Stimulated activated naive CD4-positive, alpha-beta T cell treated with Interleukin-2 at 50 U/mL for 16 hours (primary cell): ENCODE results near the gene ACBD7.

Experiments
- DNase-seq: peaks from one replicate; lab custom pipeline; 2025; lab: John Stamatoyannopoulos, UW

The ACBD7 gene

DNA sequence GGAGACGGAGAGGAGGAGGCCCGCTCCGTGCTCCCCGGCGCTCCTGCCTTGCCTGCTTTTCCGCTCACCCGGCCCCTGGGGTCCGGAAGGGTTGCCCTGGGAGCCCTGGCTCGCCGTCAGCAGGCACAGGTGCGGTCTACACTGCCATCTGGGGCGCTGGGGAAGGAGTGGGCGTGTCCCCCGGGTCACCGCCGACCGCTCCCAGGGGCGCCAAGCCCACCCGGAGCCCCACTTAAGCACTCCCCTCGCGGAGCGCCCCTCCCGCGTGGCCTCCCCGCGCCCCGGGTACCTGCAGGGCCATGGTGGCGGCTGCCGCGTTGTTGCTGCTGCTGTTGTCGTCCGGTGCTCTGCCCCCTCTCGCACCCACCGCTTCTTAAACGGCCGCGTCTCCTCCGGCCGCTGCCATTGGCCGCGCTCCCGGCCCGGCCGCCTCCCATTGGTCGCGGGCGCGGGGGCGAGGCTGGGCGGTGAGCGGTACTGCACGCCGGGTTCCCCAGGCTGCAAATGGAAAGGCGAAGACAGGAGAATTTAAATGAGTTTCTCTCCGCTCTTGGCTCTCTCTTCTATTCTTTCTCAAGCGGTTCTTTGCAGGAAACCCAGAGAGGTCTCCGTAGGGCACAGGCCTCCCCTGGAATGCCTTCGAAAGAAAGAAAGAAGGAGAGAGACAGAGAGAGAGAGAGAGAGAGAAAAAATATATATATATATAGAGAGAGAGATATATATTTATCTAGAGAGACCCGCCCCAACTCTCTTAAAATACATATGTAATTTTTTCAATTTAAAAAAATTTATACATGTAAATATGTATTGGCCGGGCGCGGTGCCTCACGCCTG, at the start of gene ACBD7:
TSS of gene ACBD7 (minus strand) at position 349 of the 834 bp plus-strand sequence. CDS start at position 301, 48 bp downstream.
- DNase-seq: peak; percentile 77

DNA sequence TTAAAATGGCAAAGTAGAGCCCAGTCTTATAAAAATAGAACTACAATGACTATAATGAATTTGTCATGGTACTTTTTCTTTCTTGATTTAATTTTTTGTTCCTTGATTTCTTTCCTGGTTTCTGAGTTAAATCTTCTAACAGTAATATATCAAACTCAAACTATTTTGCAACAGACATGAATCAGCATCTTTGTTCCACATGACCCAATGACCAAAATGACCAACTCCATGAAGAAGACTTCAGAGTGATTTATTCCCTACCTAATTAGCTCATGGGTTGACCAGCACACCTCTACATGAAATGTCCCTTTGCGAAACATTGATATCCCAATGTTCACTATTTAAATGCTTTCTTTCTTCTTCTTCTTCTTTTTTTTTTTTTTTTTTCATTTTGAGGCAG, 49.1 kb upstream of the ACBD7 start:
- DNase-seq: no peak

DNA sequence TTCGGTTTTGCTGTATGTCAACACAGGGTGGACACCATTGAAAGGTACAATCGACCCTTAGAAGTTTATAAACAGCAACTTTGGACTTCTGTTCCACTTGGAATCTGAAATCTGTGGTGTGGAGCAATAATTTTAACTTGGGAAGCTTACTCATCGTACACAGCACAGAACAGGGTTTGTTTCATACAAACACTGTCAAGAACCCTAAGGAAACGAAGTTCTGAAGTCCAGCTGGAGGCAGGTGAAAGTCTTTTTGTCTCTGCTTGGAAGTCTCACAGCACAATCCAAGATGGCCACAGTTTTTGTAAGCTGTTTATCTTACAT, 48.4 kb upstream of the ACBD7 start:
- DNase-seq: no peak

DNA sequence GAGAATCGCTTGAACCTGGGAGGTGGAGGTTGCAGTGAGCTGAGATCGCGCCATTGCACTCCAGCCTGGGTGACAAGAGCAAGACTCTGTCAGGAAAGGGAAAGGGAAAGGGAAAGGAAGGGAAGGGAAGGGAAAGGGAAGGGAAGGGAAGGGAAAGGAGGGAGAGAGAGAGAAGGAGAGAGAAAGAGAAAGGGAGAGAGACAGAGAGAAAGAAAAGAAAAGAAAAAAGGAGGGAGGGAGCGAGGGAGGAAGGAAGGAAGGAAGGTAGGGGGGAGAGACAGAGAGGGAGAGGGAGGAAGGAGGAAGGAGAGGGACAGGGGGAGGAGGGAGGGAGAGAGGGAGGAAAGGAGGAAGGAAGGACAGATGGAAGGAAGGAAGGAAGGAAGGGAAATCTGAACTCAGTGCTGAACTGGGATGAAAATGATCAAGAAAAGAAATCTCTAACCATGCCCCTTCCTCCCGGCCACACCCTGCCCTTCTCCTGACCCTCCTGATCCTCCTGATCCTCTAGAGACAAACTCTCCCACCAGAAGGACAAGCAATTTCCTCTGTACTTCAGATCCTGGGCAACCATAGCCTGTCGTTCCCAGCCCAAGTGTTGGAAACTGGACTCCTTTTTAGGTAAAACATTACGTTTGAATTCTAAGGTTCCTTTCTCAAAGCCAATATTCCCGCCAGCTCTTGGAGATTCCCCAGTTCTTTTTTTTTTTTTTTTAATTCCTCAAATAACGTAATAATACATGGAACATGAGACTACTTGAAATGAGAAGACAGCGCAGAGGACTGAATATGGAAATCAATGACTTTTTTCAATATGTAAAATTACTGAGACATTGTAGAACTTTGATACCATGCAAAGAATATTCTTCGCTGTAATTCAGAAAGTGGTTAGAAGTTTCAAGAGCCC, 47.8 kb upstream of the ACBD7 start:
- DNase-seq: no peak

DNA sequence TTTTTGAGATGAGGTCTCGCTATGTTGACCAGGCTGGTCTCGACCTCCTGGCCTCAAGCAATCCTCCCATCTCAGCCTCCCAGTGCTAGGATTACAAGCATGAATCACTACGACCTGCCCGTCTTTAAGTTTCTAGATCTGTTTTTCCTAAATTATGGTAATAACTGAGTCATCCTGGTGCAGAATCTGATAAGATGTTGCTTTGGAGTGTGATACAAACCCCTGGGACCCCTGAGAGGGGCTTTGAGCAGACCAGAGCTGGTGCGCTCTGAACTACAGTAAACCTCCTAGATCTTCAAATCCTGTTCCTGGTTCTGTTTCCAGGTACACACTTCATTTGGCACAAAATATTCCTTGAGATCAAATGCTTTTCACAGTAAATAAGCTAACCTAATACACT, 42.8 kb upstream of the ACBD7 start:
- no peak for DNase-seq

DNA sequence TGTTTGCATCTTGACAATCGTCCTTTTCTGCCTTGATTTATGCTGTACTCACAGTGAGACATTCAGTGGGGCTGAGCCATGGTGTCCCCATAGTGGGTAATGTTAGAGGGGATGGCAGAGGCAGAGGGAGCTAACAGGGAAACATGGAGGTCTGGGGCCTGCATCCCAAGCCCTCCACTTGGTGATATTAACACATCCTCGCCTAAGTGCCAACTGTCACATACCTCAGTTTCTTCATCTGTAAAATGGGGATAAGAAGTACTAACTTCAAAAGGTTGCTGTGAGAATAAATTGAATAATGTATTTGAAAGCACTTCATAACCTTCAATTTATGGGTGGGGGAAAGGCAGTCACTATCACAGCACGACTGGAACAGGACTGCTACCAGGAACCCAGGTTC, 36.3 kb upstream of the ACBD7 start:
- DNase-seq: no peak

DNA sequence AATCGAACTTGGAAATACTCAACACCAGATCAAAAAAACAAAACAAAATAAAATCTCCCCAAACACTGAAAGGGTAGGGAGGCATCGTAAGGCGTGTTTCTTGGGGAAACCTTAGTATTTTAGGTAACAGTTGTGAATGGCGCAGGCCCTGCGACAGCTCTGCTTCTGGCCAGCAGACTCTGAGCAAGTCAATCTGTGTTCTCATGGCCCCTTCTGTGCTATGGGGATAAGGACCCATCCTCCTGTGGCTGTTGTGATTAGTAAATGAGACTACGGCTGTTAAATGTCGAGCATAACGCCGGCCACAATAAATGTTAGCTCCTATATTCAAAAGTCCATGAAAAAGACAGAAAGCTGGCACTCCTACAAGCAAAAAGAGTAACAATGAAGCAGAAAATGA, 35.6 kb upstream of the ACBD7 start:
- DNase-seq: no peak

DNA sequence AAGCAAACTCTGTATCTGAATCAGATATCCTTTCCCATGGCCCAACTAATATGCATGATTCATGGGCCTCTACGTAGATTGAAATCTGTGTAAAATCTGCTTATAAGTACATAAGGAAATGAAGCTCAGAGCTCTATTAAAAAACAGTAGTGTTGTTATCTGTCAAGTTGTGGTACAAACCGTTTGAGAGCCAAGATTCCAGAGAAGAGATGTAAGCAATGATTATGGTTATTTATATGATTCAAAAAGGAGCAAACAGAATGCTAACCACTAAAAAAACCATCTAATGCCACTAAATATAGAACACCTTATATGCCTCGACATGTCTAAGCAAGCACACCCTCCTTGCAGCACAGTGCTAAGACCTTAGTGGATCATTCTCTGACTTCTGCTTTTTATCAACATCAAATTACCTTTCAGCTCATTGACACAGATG, 35.2 kb upstream of the ACBD7 start:
- DNase-seq: no peak

DNA sequence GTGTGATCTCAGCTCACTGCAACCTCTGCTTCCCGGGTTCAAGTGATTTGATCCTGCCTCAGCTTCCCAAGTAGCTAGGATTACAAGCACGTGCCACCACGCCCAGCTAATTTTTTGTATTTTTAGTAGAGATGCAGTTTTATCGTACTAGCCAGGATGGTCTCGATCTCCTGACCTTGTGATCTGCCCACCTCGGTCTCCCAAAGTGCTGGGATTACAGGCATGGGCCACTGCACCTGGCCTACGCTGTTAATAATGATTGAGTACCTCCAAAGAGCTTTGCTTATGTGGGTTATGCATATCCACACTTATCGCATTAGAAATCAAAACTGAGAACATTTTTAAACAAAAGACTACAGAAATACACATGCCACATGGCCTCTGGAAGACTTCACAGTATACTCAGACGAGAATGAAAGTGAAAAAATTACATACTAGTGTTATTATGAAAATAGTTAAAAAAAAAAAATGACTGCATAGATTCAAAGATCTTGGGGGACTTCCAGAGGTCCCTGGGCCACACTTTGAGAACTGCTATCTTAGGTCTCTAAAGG, 34.0 kb upstream of the ACBD7 start:
- DNase-seq: peak; percentile 17

DNA sequence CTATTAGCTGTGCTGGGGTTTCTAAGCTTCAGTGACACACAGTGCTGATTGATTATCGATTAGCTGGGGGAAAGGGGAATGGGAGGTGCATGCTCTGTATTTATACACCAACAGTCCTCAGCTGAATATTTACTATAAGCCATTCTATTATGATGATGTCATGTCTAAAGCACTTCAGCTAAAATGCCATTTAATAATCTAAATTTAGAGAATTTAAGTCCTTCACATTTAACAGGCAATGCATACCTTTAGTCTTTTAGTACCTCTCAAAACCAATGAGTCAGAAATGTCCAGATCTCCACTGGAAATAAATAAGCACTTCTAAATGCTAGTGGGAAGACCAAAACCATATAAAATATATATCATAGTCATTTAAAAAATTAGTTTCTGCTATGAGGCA, 33.1 kb upstream of the ACBD7 start:
- no peak for DNase-seq

DNA sequence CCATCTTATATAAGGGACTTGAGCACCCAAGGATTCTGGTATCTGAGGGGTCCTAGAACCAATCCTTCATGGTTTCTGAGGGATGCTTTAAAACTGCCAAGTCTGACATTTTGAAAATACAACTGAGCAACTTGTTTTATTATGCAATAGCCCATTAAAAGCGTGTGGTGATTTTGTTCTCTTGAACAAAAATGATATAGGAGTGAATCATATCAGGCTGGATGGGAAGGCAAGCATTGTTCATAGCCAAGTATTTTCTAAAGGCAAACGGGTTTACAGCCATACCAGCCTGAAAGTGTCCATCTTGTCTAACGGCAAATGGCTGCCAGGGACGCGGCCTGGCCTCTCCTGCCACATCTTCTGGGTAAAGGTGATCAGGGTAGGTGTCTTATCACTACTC, 31.9 kb upstream of the ACBD7 start:
- DNase-seq: no peak

DNA sequence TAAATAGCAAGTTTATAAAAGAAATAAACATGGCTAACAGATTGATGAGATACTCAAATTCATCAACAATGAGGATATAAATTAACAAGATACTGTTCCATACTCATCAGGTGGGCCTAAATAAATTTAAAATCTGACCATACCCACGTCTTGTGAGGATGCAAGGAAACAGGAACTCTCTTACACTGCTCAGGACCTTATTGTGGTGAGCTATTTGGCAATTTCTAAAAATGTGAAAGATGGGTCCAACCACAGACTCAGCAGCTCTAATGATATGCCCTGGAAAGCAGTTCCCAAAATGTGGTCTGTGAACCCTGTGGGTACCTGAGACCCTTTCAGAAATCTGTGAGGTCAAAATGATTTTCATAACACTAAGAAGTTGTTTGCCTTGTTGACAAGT, 30.0 kb upstream of the ACBD7 start:
- DNase-seq: no peak

DNA sequence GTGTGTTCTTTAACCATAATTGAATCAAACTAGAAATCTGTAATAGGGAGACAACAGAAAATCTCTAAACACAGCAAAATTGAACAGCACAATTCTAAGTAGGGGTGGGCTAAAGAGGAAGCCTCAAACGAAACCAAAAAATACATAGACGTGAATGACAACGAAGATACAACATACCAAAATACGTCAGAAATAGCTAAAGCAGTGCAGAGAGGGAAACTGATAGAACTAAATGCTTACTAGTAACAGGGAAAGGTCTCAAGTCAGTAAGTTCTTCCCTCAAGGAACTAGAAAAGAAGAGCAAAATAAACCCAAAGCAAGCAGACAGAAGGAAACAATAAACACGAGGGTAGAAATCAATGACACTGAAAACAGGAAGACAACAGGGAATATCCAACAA, 27.6 kb upstream of the ACBD7 start:
- DNase-seq: no peak

DNA sequence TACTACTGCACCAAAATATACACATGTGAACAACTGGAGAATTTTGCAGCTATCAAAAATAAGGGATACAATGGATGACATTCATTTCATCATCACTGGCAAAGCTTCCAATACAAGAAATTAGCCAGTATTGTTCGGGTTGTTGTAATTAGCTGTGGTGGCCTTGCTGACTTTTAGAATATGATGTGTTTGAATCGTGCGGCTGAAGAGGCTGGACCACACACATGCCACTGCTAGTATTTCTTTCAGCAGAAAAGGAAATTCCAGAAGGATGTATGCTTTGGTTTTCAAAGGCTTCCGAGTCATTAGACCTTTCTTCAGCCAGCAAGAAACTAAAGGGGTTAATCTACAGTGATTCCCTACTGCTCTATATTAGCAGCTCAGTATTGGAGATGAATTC, 25.2 kb upstream of the ACBD7 start:
- no peak for DNase-seq

DNA sequence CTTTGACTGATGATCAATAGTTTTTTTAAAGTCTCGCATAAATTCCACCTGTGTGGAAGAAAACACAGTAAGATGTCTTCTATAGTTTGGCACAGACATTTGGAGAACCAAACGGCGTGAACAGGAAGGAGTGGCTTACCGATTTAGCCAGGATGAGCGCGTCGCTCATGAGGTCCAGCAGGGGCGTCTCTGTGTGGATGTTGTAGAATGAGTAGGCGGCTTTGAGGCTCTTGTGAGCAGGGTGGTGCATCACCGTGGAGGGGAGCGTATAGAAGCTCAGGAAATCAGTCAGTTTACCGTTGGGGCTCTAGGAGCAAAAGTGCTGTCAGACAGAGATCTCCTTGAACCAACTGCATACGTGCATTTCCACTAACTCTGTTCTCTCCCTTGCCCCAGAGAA, 24.1 kb upstream of the ACBD7 start:
- DNase-seq: peak; percentile 3

DNA sequence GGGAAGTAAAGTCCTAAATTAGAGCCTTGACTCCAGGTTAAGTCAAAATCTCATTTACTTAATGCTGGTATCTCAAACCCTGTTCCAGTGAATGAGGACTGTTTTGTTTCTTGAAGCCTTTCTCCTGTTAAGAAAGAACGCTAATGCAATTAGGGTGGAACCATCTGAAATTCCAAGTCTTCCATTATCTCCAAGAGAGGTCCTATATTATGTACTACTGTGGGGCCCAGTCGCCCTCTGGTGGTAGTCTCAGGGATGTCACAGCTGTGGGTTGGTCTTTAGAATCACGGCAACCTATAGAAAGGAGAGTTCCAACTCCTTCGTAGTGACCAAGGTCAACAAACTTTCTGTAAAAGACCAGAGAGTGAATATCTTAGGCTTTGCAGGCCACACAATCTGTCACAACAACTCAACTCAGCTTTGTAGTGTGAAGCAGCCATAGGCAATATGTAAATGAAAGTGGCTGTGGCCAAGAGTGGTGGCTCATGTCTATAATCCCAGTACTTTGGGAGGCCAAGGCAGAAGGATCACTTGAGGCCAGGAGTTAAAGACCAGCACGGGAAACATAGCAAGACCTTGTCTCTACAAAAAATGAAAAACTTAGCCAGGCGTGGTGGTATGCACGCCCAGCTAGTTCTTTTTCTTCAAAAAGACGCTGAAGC, 17.9 kb upstream of the ACBD7 start:
- DNase-seq: peak; percentile 49

DNA sequence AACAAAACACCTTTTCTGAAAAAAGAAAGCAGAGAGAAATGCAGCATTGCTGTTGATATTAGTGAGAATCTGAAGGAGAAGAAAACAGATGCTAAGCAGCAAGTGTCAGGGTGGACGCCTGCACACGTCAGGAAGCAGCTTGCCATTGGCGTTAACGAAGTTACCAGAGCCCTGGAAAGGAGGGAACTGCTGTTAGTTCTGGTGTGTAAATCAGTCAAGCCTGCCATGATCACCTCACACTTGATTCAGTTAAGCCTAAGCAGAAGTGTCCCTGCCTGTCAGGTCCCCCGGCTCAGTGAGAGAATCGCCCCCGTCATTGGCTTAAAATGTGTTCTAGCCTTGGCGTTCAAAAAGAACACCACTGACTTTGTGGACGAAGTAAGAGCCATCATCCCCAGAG, 14.9 kb upstream of the ACBD7 start:
- DNase-seq: no peak

DNA sequence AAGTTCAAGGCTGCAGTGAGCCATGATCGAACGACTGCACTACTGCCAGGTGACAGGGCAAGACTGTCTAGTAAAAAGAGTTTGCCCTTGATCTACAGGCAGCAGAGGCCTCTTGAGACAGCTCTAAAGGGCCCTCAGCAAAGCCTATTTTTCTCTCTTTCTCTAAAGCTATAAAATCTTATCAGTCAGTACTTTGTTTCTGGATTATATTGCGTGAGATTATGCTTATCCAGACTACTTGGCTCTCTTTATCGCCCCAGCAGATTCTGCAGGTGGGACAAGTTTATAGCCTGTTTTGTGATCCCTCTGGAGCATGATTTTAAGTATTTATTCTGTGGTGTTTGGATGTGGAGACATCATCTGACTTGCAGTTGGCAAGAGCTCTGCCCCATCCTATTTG, 11.3 kb upstream of the ACBD7 start:
- no peak for DNase-seq

DNA sequence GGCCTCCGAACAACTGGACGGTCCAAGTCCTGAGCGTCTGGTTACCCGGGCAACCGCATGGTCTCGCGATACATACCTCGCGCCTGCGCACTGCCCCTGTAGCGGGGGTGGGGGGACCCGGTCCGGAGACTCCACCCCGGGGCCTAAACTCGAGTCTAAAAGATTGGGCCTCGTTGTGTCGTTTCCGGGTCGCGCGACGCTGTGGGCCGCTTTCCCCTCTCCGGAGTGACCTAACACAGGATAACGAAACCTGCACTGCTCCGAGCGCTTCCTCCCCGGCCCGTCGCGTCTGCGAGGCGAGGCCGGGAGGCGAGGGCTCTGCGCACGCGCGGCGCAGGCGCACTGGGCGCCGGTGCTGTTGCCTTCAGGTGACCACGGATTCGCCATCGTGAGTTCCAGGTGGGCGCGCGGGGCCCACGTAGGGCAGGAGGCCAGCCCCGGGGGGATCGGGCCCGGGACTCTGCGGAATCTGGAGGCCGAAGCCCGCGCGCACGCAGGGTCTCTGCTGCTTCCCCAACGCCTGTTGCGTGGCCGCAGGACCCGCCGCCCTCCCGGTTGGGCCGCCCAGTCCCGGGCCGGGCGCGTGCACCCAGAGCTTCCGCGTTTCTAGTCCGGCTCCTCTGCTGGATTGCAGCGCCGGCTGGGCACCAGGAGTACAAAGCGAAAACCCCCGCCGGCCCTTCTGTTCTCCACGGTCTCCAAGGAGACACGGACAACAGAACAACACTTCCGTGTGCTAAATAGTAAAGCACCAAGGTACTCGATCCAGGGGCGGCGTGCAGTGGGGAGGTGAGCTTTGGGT, 8.6 kb upstream of the ACBD7 start, which contains the start of gene RPP38:
TSS of gene RPP38 (plus strand) at position 345 of the 802 bp plus-strand sequence. CDS start 5,960 bp downstream, outside the sequence.
- peak; percentile 93 for DNase-seq

DNA sequence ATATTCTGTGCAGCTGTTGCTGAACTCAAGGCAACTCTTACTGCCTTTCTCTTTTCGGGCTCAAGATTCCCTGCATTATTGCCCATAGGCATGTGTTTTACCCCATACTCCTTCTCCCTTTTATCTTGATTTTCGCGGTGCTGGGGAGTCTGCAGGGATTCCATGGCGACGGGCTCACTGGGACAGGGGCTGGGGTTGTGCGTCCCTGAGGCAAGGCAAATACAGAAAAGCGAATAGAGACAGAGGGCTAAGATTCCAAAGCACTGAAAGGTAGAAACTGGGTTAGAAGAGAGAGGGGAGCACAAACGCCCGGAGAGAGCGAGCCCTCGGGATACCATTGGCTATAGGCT, 8.1 kb upstream of the ACBD7 start:
- DNase-seq: no peak

DNA sequence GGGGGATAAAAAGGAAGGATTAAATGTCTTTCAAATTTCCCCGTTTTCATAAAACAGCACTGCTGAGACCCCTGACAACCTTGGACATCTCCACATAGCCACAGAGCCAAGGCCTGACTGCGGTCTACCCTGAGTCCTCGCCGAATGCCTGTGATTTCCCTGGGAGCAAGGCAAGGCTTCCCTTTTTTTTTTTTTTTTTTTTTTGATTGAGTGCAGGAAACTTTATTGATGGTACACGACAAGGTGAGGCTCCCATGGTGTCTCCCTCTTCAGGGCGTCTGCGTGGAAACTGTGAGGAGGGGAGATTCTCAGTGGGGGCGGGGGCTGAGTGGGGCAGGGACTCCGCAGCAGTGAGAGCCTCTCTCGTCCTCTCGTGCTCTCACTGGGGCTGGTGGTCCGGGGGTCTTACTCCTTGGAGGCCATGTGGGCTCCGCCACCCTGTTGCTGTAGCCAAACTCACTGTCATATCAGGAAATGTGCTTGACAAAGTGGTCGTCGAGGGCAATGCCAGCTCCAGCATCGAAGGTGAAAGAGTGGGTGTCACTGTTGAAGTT, 4.4 kb upstream of the ACBD7 start:
- no peak for DNase-seq
